HEK293T (cell line): ENCODE results near the gene ITGB2.

Experiments
- ARNT ChIP-seq: fragments of 450-650 bp; IDR thresholded peaks from 2 replicates; pipeline ENCODE4 v1.6.1; 2017; ENCODE audit warnings: mild to moderate bottlenecking
- BHLHE40 ChIP-seq: fragments of 450-650 bp; IDR thresholded peaks from 2 replicates; pipeline ENCODE4 v1.6.1; 2016; ENCODE audit warnings: mild to moderate bottlenecking, moderate library complexity, borderline replicate concordance
- CTBP1 ChIP-seq: fragments of 450-650 bp; IDR thresholded peaks from 2 replicates; pipeline ENCODE4 v1.6.1; 2016; ENCODE audit warnings: borderline replicate concordance
- ELF4 ChIP-seq: fragments of 450-650 bp; IDR thresholded peaks from 2 replicates; pipeline ENCODE4 v1.6.1; 2017; ENCODE audit warnings: antibody characterized with exemption
- FOXA1 ChIP-seq: fragments of 450-650 bp; IDR thresholded peaks from 2 replicates; pipeline ENCODE4 v1.6.1; 2016; ENCODE audit warnings: mild to moderate bottlenecking
- FOXM1 ChIP-seq: fragments of 450-650 bp; IDR thresholded peaks from 2 replicates; pipeline ENCODE4 v1.6.1; 2017; ENCODE audit warnings: mild to moderate bottlenecking, borderline replicate concordance
- HDGF ChIP-seq: fragments of 450-650 bp; IDR thresholded peaks from 2 replicates; pipeline ENCODE4 v1.6.1; 2017; ENCODE audit warnings: antibody characterized with exemption, borderline replicate concordance
- PKNOX1 ChIP-seq: fragments of 450-650 bp; IDR thresholded peaks from 2 replicates; pipeline ENCODE4 v1.6.1; 2016
- SP1 ChIP-seq: fragments of 450-650 bp; IDR thresholded peaks from 2 replicates; pipeline ENCODE4 v1.6.1; 2017
- SUZ12 ChIP-seq: fragments of 450-650 bp; IDR thresholded peaks from 2 replicates; pipeline ENCODE4 v1.6.1; 2016; ENCODE audit warnings: mild to moderate bottlenecking

GRCh38 chr21:44930543-44930981, 9.9 kb upstream of the ITGB2 start:
- TF ChIP-seq FOXM1 (no peak), HDGF (no peak), BHLHE40 (no peak), SUZ12 (no peak), ARNT (no peak), SP1 (no peak), FOXA1 (no peak), CTBP1 (no peak), ELF4 (no peak), PKNOX1 (no peak)
